K562 (cell line): ENCODE results near the gene CREB5. TPM values are rescaled to one million over a fixed set of nuclear protein-coding genes. Genes with fewer than 3 reads are reported as not detected.

ENCODE experiments used
- ATAC-seq: fragments of 200-7000 bp; cut with Tn5 transposase; 3 replicates; pipeline ENCODE4 v1.9.1; 2020; ENCODE audit warnings: moderate library complexity
- BruUV-seq: library from RNA; stranded (reverse); fragments of 400-500 nt; replicated peaks from 2 replicates; lab custom pipeline; 2021; lab: Mats Ljungman, UMichigan
- CTCF ChIA-PET: fragments of 300-600 bp; formaldehyde crosslinking; extraction: SDS; loops from one replicate; lab custom pipeline; 2021; ENCODE audit warnings: low intra/inter-chr PET ratio; lab: Yijun Ruan, JAX
- POLR2A ChIA-PET: fragments of 300-600, 350-650 bp; sonication (Branson Sonifier 250); formaldehyde crosslinking; extraction: SDS; loops from one replicate; lab custom pipeline; 2021; ENCODE audit warnings: antibody characterized with exemption, inconsistent platforms; lab: Yijun Ruan, JAX
- DNase-seq, 4 experiments: peaks; one replicate each; pipeline versions ENCODE4 v3.0.0 to v3.0.0-alpha.2; 2011 to 2018; ENCODE audit warnings: low spot score in 3 of 4, mixed read lengths in 3 of 4; ENCODE audit errors: extremely low read depth in 1 of 4
- FAIRE-seq: peaks from 2 replicates; lab custom pipeline; 2011; peaks lifted over from hg19 to GRCh38; lab: Jason Lieb, UNC
- H2AFZ ChIP-seq: 2 replicates; pipeline ENCODE4 v1.6.0; 2011; ENCODE audit warnings: low read depth, low read length, control low read depth, inconsistent platforms
- H3K27ac ChIP-seq: fragments of 200-600 bp; 3 replicates; pipeline ENCODE4 v1.8.0; 2011; ENCODE audit warnings: low read depth, mild to moderate bottlenecking, control low read depth, inconsistent platforms, low read length, moderate library complexity, mixed read lengths; ENCODE audit errors: extremely low read depth
- H3K27me3 ChIP-seq, 2 experiments: fragments of 300-600 bp in 1 of 2; 2 replicates in 1 of 2; 3 replicates in 1 of 2; pipeline versions ENCODE4 v1.6.0 to v1.8.0; 2011; ENCODE audit warnings: inconsistent platforms in 2 of 2, low read length in 2 of 2, mild to moderate bottlenecking in 1 of 2, mixed read lengths in 1 of 2, moderate library complexity in 1 of 2; ENCODE audit not compliant: control insufficient read depth in 2 of 2, insufficient read depth in 2 of 2
- H3K36me3 ChIP-seq: fragments of 300-600 bp; 3 replicates; pipeline ENCODE4 v1.8.0; 2011; ENCODE audit warnings: mild to moderate bottlenecking, low read length, inconsistent platforms; ENCODE audit not compliant: control insufficient read depth, insufficient read depth
- H3K4me1 ChIP-seq, 2 experiments: fragments of 200-600 bp in 1 of 2; replicated peaks in 1 of 2; 2 replicates in 1 of 2; 3 replicates in 1 of 2; pipeline versions ENCODE4 v1.5.1 to v1.8.0; 2011; ENCODE audit warnings: inconsistent platforms in 2 of 2, low read length in 2 of 2, mild to moderate bottlenecking in 1 of 2, mixed read lengths in 1 of 2, moderate library complexity in 1 of 2; ENCODE audit not compliant: control insufficient read depth in 2 of 2, insufficient read depth in 2 of 2
- H3K4me2 ChIP-seq: 2 replicates; pipeline ENCODE4 v1.6.1; 2011; ENCODE audit warnings: low read length, control low read depth, inconsistent platforms, mixed read lengths; ENCODE audit not compliant: insufficient read depth
- H3K4me3 ChIP-seq: fragments of 200-600 bp; sonication (generic), shearing (Covaris generic); 2 replicates; pipeline ENCODE4 v1.5.1; 2016; ENCODE audit warnings: control low read depth, inconsistent platforms
- H3K79me2 ChIP-seq: fragments of 200-600 bp; 3 replicates; pipeline ENCODE4 v1.8.0; 2011; ENCODE audit warnings: low read length, inconsistent platforms; ENCODE audit not compliant: control insufficient read depth, insufficient read depth
- H3K9ac ChIP-seq, 2 experiments: 2 replicates each; pipeline versions ENCODE4 v1.6.0 to v1.6.1; 2011; ENCODE audit warnings: low read depth in 2 of 2, low read length in 2 of 2, control low read depth in 1 of 2, inconsistent platforms in 1 of 2, mild to moderate bottlenecking in 1 of 2, mixed read lengths in 1 of 2; ENCODE audit not compliant: insufficient read depth in 1 of 2
- H3K9me1 ChIP-seq: one replicate; pipeline ENCODE4 v1.6.0; 2011; ENCODE audit warnings: inconsistent platforms, mild to moderate bottlenecking, low read length, moderate library complexity; ENCODE audit not compliant: control insufficient read depth, insufficient read depth
- H3K9me3 ChIP-seq: replicated peaks from 2 replicates; pipeline ENCODE4 v1.5.1; 2011; ENCODE audit warnings: low read depth, low read length, inconsistent platforms; ENCODE audit not compliant: control insufficient read depth, insufficient read depth
- H4K20me1 ChIP-seq: replicated peaks from 2 replicates; pipeline ENCODE4 v1.6.1; 2011; ENCODE audit warnings: low read length, inconsistent platforms, mixed read lengths; ENCODE audit not compliant: control insufficient read depth, insufficient read depth
- BCL6 ChIP-seq: fragments of 250-450 bp; sonication (Bioruptor Pico); IDR thresholded peaks from 2 replicates; pipeline ENCODE4 v1.4.0; 2020
- CEBPG ChIP-seq, 3 experiments: fragments of 200-800 bp in 1 of 3; sonication (Bioruptor generic) in 1 of 3; sonication (generic) in 1 of 3; formaldehyde crosslinking in 1 of 3; IDR thresholded peaks in 2 of 3; conservative IDR thresholded peaks in 1 of 3; 2 replicates each; pipeline versions ENCODE4 v1.6.1 to v1.8.0; 2016 to 2022; ENCODE audit warnings: missing compliant biosample characterization in 2 of 3, missing genetic modification characterization in 2 of 3, mild to moderate bottlenecking in 1 of 3, missing genetic modification reagents in 1 of 3
- EGR1 ChIP-seq: fragments of 450-650 bp; conservative IDR thresholded peaks from 2 replicates; pipeline ENCODE4 v1.6.1; 2017; ENCODE audit warnings: mild to moderate bottlenecking
- EZH2 ChIP-seq: IDR thresholded peaks from 2 replicates; pipeline ENCODE4 v1.6.1; 2012; ENCODE audit warnings: low read depth, mild to moderate bottlenecking, inconsistent platforms, low read length, borderline replicate concordance
- FOXJ3 ChIP-seq: sonication (generic); formaldehyde crosslinking; IDR thresholded peaks from 2 replicates; pipeline ENCODE4 v1.4.0; 2020; ENCODE audit warnings: mild to moderate bottlenecking, missing genetic modification reagents
- MAFF ChIP-seq: IDR thresholded peaks from 2 replicates; pipeline ENCODE4 v1.6.1; 2012; ENCODE audit warnings: low read length, improper control_type of control experiment
- MCM7 ChIP-seq, 2 experiments: fragments of 450-650 bp; IDR thresholded peaks; 2 replicates each; pipeline ENCODE4 v1.6.1; 2016 to 2018
- MIER1 ChIP-seq: fragments of 450-650 bp; IDR thresholded peaks from 2 replicates; pipeline ENCODE4 v1.6.1; 2016; ENCODE audit warnings: antibody characterized with exemption, mild to moderate bottlenecking, low read depth
- PHB ChIP-seq: fragments of 250-450 bp; sonication (Bioruptor Pico); IDR thresholded peaks from 2 replicates; pipeline ENCODE4 v1.5.0; 2021
- SMARCA4 ChIP-seq: fragments of 450-650 bp; IDR thresholded peaks from 2 replicates; pipeline ENCODE4 v1.6.1; 2016
- SRF ChIP-seq, 2 experiments: fragments of 250-450, 450-650 bp in 1 of 2; sonication (Bioruptor Pico) in 1 of 2; sonication (generic) in 1 of 2; formaldehyde crosslinking; IDR thresholded peaks; 2 replicates each; pipeline versions ENCODE4 v1.5.0 to v1.5.1; 2020 to 2022; ENCODE audit warnings: mild to moderate bottlenecking in 1 of 2, missing genetic modification reagents in 1 of 2
- ZNF253 ChIP-seq: fragments of 250-450 bp; sonication (Bioruptor Pico); conservative IDR thresholded peaks from 2 replicates; pipeline ENCODE4 v1.6.1; 2021; ENCODE audit warnings: mild to moderate bottlenecking
- ZNF584 ChIP-seq: fragments of 200-800 bp; sonication (Bioruptor generic); IDR thresholded peaks from 2 replicates; pipeline ENCODE4 v1.6.1; 2016; ENCODE audit warnings: low read depth, mild to moderate bottlenecking, missing genetic modification characterization, missing compliant biosample characterization
- ZNF830 ChIP-seq: fragments of 250-450 bp; sonication (Bioruptor Pico); IDR thresholded peaks from 2 replicates; pipeline ENCODE4 v1.5.0; 2021; ENCODE audit warnings: mild to moderate bottlenecking
- WGBS: fragments of 100-300 bp; shearing (Covaris generic); methylation state at CpG from one replicate; pipeline ENCODE4 v1.1.6; 2016; ENCODE audit warnings: low coverage, mixed read lengths; ENCODE audit not compliant: insufficient coverage; ENCODE audit errors: missing lambda C conversion rate; 5-methylcytosine and 5-hydroxymethylcytosine counted together
- in situ Hi-C: fragments of 300-500 bp; cut with MboI; formaldehyde crosslinking; loops from 4 replicates; pipeline ENCODE4 v1.15.0; 2018; ENCODE audit warnings: inconsistent platforms, mixed read lengths
- intact Hi-C: fragments of 100-400 bp; cut with micrococcal nuclease; formaldehyde crosslinking; loops from 2 replicates; pipeline ENCODE4 v1.14.2; 2022
- polyA plus RNA-seq, 8 experiments: library from polyadenylated mRNA; depleted of rRNA in 4 of 8; stranded (reverse) in 5 of 8; unstranded in 3 of 8; fragments of >200 nt; fragmentation: Nextera tagmentation in 2 of 8; fragmentation: Illumina TruSeq in 1 of 8; extraction: Ambion mirVana in 2 of 8; extraction: Trizol in 1 of 8; gene quantifications; 2 replicates each; pipeline versions ENCODE4 v1.2.1 to v1.2.3, GENCODE V29; 2011 to 2014; ENCODE audit warnings: inconsistent platforms in 1 of 8, missing spikeins in 1 of 8
- total RNA-seq, 7 experiments: library from RNA; depleted of rRNA in 6 of 7; stranded (reverse); fragments of >200 nt in 6 of 7; fragmentation: Illumina TruSeq in 2 of 7; extraction: Trizol in 2 of 7; gene quantifications; 2 replicates each; pipeline versions ENCODE4 v1.2.1 to v1.2.3, GENCODE V29; 2011 to 2021; ENCODE audit warnings: low replicate concordance in 1 of 7
- TF ChIP-seq, protein P1 (sequence below): fragments of 450-650 bp; IDR thresholded peaks from 2 replicates; pipeline ENCODE4 v1.6.1; 2018; ENCODE audit not compliant: partially characterized antibody

The CREB5 gene
- total and polyA plus RNA-seq, 9 of the 15 experiments (the other 6 are each of a cell fraction or from before 2014, with no cell fraction given): 0.33 to 6.4 (median 1.8) TPM

DNA sequence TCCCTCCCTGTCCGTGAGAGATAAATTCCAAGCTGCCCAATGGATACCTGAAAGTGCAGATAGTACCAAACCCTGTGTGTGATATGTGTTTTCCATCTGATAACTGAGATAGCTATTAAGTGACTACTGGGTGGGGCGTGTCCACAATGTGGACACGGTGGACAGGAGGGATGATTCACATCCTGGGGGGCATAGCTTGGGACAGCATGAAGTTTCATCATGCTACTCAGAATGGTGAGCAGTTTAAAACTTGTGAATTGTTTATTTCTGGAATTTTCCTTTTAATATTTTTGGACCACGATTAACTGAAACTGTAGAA, 158.6 kb downstream of the CREB5 start (continued):
- TF ChIP-seq MAFF (no peak), SRF (CRISPR knock-in tag; IDR thresholded peaks at IDR 0.05) (no peak), FOXJ3 (CRISPR knock-in tag) (no peak), CEBPG (CRISPR knock-in tag; IDR thresholded peaks at IDR 0.05) (no peak), CEBPG (tag; conservative IDR thresholded peaks at IDR 0.05 in 1 of 2, IDR thresholded peaks at IDR 0.05 in 1 of 2) (peak in 1 of 2 experiments; percentile 53; a peak in 1 of 4 replicates), MCM7 (IDR thresholded peaks at IDR 0.05) (no peak), PHB (CRISPR knock-in tag) (no peak)

DNA sequence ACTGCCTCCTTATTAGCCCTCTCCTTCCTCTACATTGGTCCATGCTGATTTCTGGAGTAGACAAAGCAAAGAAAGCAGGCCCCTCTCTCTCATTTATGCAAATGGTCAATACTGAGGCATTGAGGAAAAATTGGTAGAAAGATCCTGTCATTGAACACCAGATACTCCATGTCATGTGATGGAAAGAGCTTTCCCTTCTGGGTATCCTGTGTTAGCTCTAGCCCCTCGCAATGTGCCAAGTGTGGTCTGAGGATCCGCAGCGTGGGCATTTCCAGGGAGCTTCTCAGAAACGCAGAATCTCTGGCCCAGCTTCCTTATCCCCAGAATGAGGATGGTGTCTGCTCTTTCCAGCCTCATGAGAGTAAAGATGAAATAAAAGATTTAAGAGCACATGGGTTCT, 159.1 kb downstream of the CREB5 start:
- no peaks in the 10 kb centered on the region for H3K36me3 ChIP-seq
- DNase-seq (no peak), FAIRE-seq (no peak), ATAC-seq (no peak)
- H3K79me2 ChIP-seq: no peaks in the 10 kb centered on the region
- peaks cover 7% of the 10 kb centered on the region in 2 experiments; a peak in 3 of 5 replicates for H3K27me3 ChIP-seq
- TF ChIP-seq, protein P1, sequence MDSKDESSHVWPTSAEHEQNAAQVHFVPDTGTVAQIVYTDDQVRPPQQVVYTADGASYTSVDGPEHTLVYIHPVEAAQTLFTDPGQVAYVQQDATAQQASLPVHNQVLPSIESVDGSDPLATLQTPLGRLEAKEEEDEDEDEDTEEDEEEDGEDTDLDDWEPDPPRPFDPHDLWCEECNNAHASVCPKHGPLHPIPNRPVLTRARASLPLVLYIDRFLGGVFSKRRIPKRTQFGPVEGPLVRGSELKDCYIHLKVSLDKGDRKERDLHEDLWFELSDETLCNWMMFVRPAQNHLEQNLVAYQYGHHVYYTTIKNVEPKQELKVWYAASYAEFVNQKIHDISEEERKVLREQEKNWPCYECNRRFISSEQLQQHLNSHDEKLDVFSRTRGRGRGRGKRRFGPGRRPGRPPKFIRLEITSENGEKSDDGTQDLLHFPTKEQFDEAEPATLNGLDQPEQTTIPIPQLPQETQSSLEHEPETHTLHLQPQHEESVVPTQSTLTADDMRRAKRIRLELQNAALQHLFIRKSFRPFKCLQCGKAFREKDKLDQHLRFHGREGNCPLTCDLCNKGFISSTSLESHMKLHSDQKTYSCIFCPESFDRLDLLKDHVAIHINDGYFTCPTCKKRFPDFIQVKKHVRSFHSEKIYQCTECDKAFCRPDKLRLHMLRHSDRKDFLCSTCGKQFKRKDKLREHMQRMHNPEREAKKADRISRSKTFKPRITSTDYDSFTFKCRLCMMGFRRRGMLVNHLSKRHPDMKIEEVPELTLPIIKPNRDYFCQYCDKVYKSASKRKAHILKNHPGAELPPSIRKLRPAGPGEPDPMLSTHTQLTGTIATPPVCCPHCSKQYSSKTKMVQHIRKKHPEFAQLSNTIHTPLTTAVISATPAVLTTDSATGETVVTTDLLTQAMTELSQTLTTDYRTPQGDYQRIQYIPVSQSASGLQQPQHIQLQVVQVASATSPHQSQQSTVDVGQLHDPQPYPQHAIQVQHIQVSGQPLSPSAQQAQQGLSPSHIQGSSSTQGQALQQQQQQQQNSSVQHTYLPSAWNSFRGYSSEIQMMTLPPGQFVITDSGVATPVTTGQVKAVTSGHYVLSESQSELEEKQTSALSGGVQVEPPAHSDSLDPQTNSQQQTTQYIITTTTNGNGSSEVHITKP: no peak
- no peak for TF ChIP-seq ZNF584
- no peak for TF ChIP-seq MIER1
- TF ChIP-seq BCL6 (CRISPR knock-in tag): no peak
- no peak for TF ChIP-seq ZNF253 (CRISPR knock-in tag)
- no peak for TF ChIP-seq ZNF830 (CRISPR knock-in tag)
- no peak for TF ChIP-seq EZH2
- TF ChIP-seq EGR1: no peak
- no peak for TF ChIP-seq SMARCA4
- H3K9me3 ChIP-seq: no peaks in the 10 kb centered on the region
- H2AFZ ChIP-seq: no peak overlapping the region
- H3K9me1 ChIP-seq: no peaks in the 10 kb centered on the region
- no peaks in the 10 kb centered on the region for H4K20me1 ChIP-seq
- H3K4me2 ChIP-seq: no peak overlapping the region
- no peak overlapping the region for H3K27ac ChIP-seq
- in situ Hi-C loops: no loop called here
- intact Hi-C loops: no loop called here
- H3K4me3 ChIP-seq: no peak overlapping the region
- no peaks in the 10 kb centered on the region for H3K4me1 ChIP-seq
- CTCF ChIA-PET: no interaction called here
- no TSS peak for BruUV-seq
- WGBS: 1% methylated on average over 4 of the region's 4 CpGs
- POLR2A ChIA-PET: no interaction called here
- no peak overlapping the region for H3K9ac ChIP-seq
